K562 (cell line): ENCODE data around the gene MCFD2. TPM values are rescaled to one million over a fixed set of nuclear protein-coding genes. Genes with fewer than 3 reads are reported as not detected.
A peak's percentile ranks its signal among the peaks of the same experiment; 100 is the strongest.

ENCODE experiments used
- ATAC-seq: fragments of 200-7000 bp; cut with Tn5 transposase; 3 replicates; pipeline ENCODE4 v1.9.1; 2020; ENCODE audit warnings: moderate library complexity
- BruUV-seq: library from RNA; stranded (reverse); fragments of 400-500 nt; replicated peaks from 2 replicates; lab custom pipeline; 2021; lab: Mats Ljungman, UMichigan
- CTCF ChIA-PET: fragments of 300-600 bp; formaldehyde crosslinking; extraction: SDS; loops from one replicate; lab custom pipeline; 2021; ENCODE audit warnings: low intra/inter-chr PET ratio; lab: Yijun Ruan, JAX
- POLR2A ChIA-PET: fragments of 300-600, 350-650 bp; sonication (Branson Sonifier 250); formaldehyde crosslinking; extraction: SDS; loops from one replicate; lab custom pipeline; 2021; ENCODE audit warnings: antibody characterized with exemption, inconsistent platforms; lab: Yijun Ruan, JAX
- DNase-seq, 4 experiments: peaks; one replicate each; pipeline versions ENCODE4 v3.0.0 to v3.0.0-alpha.2; 2011 to 2018; ENCODE audit warnings: low spot score in 3 of 4, mixed read lengths in 3 of 4; ENCODE audit errors: extremely low read depth in 1 of 4
- FAIRE-seq: peaks from 2 replicates; lab custom pipeline; 2011; peaks lifted over from hg19 to GRCh38; lab: Jason Lieb, UNC
- H2AFZ ChIP-seq: 2 replicates; pipeline ENCODE4 v1.6.0; 2011; ENCODE audit warnings: low read depth, low read length, control low read depth, inconsistent platforms
- H3K27ac ChIP-seq: fragments of 200-600 bp; 3 replicates; pipeline ENCODE4 v1.8.0; 2011; ENCODE audit warnings: low read depth, mild to moderate bottlenecking, control low read depth, inconsistent platforms, low read length, moderate library complexity, mixed read lengths; ENCODE audit errors: extremely low read depth
- H3K27me3 ChIP-seq, 2 experiments: fragments of 300-600 bp in 1 of 2; 2 replicates in 1 of 2; 3 replicates in 1 of 2; pipeline versions ENCODE4 v1.6.0 to v1.8.0; 2011; ENCODE audit warnings: inconsistent platforms in 2 of 2, low read length in 2 of 2, mild to moderate bottlenecking in 1 of 2, mixed read lengths in 1 of 2, moderate library complexity in 1 of 2; ENCODE audit not compliant: control insufficient read depth in 2 of 2, insufficient read depth in 2 of 2
- H3K36me3 ChIP-seq: fragments of 300-600 bp; 3 replicates; pipeline ENCODE4 v1.8.0; 2011; ENCODE audit warnings: mild to moderate bottlenecking, low read length, inconsistent platforms; ENCODE audit not compliant: control insufficient read depth, insufficient read depth
- H3K4me1 ChIP-seq, 2 experiments: fragments of 200-600 bp in 1 of 2; replicated peaks in 1 of 2; 2 replicates in 1 of 2; 3 replicates in 1 of 2; pipeline versions ENCODE4 v1.5.1 to v1.8.0; 2011; ENCODE audit warnings: inconsistent platforms in 2 of 2, low read length in 2 of 2, mild to moderate bottlenecking in 1 of 2, mixed read lengths in 1 of 2, moderate library complexity in 1 of 2; ENCODE audit not compliant: control insufficient read depth in 2 of 2, insufficient read depth in 2 of 2
- H3K4me2 ChIP-seq: 2 replicates; pipeline ENCODE4 v1.6.1; 2011; ENCODE audit warnings: low read length, control low read depth, inconsistent platforms, mixed read lengths; ENCODE audit not compliant: insufficient read depth
- H3K4me3 ChIP-seq: fragments of 200-600 bp; sonication (generic), shearing (Covaris generic); 2 replicates; pipeline ENCODE4 v1.5.1; 2016; ENCODE audit warnings: control low read depth, inconsistent platforms
- H3K79me2 ChIP-seq: fragments of 200-600 bp; 3 replicates; pipeline ENCODE4 v1.8.0; 2011; ENCODE audit warnings: low read length, inconsistent platforms; ENCODE audit not compliant: control insufficient read depth, insufficient read depth
- H3K9ac ChIP-seq, 2 experiments: 2 replicates each; pipeline versions ENCODE4 v1.6.0 to v1.6.1; 2011; ENCODE audit warnings: low read depth in 2 of 2, low read length in 2 of 2, control low read depth in 1 of 2, inconsistent platforms in 1 of 2, mild to moderate bottlenecking in 1 of 2, mixed read lengths in 1 of 2; ENCODE audit not compliant: insufficient read depth in 1 of 2
- H3K9me1 ChIP-seq: one replicate; pipeline ENCODE4 v1.6.0; 2011; ENCODE audit warnings: inconsistent platforms, mild to moderate bottlenecking, low read length, moderate library complexity; ENCODE audit not compliant: control insufficient read depth, insufficient read depth
- H3K9me3 ChIP-seq: replicated peaks from 2 replicates; pipeline ENCODE4 v1.5.1; 2011; ENCODE audit warnings: low read depth, low read length, inconsistent platforms; ENCODE audit not compliant: control insufficient read depth, insufficient read depth
- H4K20me1 ChIP-seq: replicated peaks from 2 replicates; pipeline ENCODE4 v1.6.1; 2011; ENCODE audit warnings: low read length, inconsistent platforms, mixed read lengths; ENCODE audit not compliant: control insufficient read depth, insufficient read depth
- BCLAF1 ChIP-seq, 2 experiments: fragments of 450-650 bp in 1 of 2; IDR thresholded peaks; 2 replicates each; pipeline ENCODE4 v1.6.1; 2011 to 2017; ENCODE audit warnings: low read depth in 2 of 2, antibody characterized with exemption in 1 of 2, borderline replicate concordance in 1 of 2, low read length in 1 of 2, mild to moderate bottlenecking in 1 of 2, mixed read lengths in 1 of 2; ENCODE audit not compliant: control insufficient read depth in 1 of 2
- FOXA1 ChIP-seq: fragments of 450-650 bp; IDR thresholded peaks from 2 replicates; pipeline ENCODE4 v1.6.1; 2016; ENCODE audit warnings: mild to moderate bottlenecking, borderline replicate concordance
- HMG20B ChIP-seq: fragments of 250-450 bp; sonication (Bioruptor Pico); IDR thresholded peaks from 2 replicates; pipeline ENCODE4 v1.5.0; 2021; ENCODE audit warnings: mild to moderate bottlenecking
- KAT8 ChIP-seq: fragments of 450-650 bp; IDR thresholded peaks from 2 replicates; pipeline ENCODE4 v1.6.1; 2016; ENCODE audit warnings: low read depth, mild to moderate bottlenecking
- KDM2B ChIP-seq: fragments of 250-450 bp; sonication (Bioruptor Pico); IDR thresholded peaks from 2 replicates; pipeline ENCODE4 v1.8.0; 2021; ENCODE audit warnings: mild to moderate bottlenecking, moderate library complexity
- MCM7 ChIP-seq, 2 experiments: fragments of 450-650 bp; IDR thresholded peaks; 2 replicates each; pipeline ENCODE4 v1.6.1; 2016 to 2018
- MECOM ChIP-seq: fragments of 250-450 bp; sonication (Bioruptor Pico); IDR thresholded peaks from 2 replicates; pipeline ENCODE4 v1.8.0; 2022; ENCODE audit warnings: inconsistent platforms
- MTA1 ChIP-seq: fragments of 450-650 bp; IDR thresholded peaks from 2 replicates; pipeline ENCODE4 v1.6.1; 2017; ENCODE audit warnings: borderline replicate concordance
- NELFE ChIP-seq: IDR thresholded peaks from 2 replicates; pipeline ENCODE4 v1.6.1; 2011; ENCODE audit warnings: mild to moderate bottlenecking; ENCODE audit not compliant: insufficient read depth, insufficient read length
- NEUROD1 ChIP-seq: fragments of 150-350 bp; IDR thresholded peaks from 2 replicates; pipeline ENCODE4 v1.6.1; 2014; ENCODE audit warnings: borderline replicate concordance, low read length, low read depth; ENCODE audit not compliant: partially characterized antibody
- NFIC ChIP-seq: fragments of 450-650 bp; IDR thresholded peaks from 2 replicates; pipeline ENCODE4 v1.6.1; 2017; ENCODE audit warnings: mild to moderate bottlenecking, inconsistent platforms
- POLR2G ChIP-seq: fragments of 200-400 bp; formaldehyde crosslinking; IDR thresholded peaks from 2 replicates; pipeline ENCODE4 v1.6.1; 2017; ENCODE audit warnings: low read depth, mild to moderate bottlenecking, antibody characterized with exemption, low read length, moderate library complexity
- RERE ChIP-seq: sonication (generic); formaldehyde crosslinking; IDR thresholded peaks from 2 replicates; pipeline ENCODE4 v1.8.0; 2023; ENCODE audit warnings: missing genetic modification reagents, mild to moderate bottlenecking, borderline replicate concordance
- SMARCB1 ChIP-seq: IDR thresholded peaks from 2 replicates; pipeline ENCODE4 v1.6.1; 2011; ENCODE audit warnings: improper control_type of control experiment, low read depth; ENCODE audit not compliant: insufficient read length
- TSC22D4 ChIP-seq: fragments of 450-650 bp; IDR thresholded peaks from 2 replicates; pipeline ENCODE4 v1.6.1; 2016; ENCODE audit warnings: missing genetic modification characterization, missing biosample characterization, control low read depth
- in situ Hi-C: fragments of 300-500 bp; cut with MboI; formaldehyde crosslinking; loops from 4 replicates; pipeline ENCODE4 v1.15.0; 2018; ENCODE audit warnings: inconsistent platforms, mixed read lengths
- intact Hi-C: fragments of 100-400 bp; cut with micrococcal nuclease; formaldehyde crosslinking; loops from 2 replicates; pipeline ENCODE4 v1.14.2; 2022
- polyA plus RNA-seq, 8 experiments: library from polyadenylated mRNA; depleted of rRNA in 4 of 8; stranded (reverse) in 5 of 8; unstranded in 3 of 8; fragments of >200 nt; fragmentation: Nextera tagmentation in 2 of 8; fragmentation: Illumina TruSeq in 1 of 8; extraction: Ambion mirVana in 2 of 8; extraction: Trizol in 1 of 8; gene quantifications; 2 replicates each; pipeline versions ENCODE4 v1.2.1 to v1.2.3, GENCODE V29; 2011 to 2014; ENCODE audit warnings: inconsistent platforms in 1 of 8, missing spikeins in 1 of 8
- total RNA-seq, 7 experiments: library from RNA; depleted of rRNA in 6 of 7; stranded (reverse); fragments of >200 nt in 6 of 7; fragmentation: Illumina TruSeq in 2 of 7; extraction: Trizol in 2 of 7; gene quantifications; 2 replicates each; pipeline versions ENCODE4 v1.2.1 to v1.2.3, GENCODE V29; 2011 to 2021; ENCODE audit warnings: low replicate concordance in 1 of 7

MCFD2 gene
- total and polyA plus RNA-seq, 9 of the 15 experiments (the other 6 are each of a cell fraction or from before 2014, with no cell fraction given), result 78.6 to 237 (median 123) TPM

- CTCF ChIA-PET, result no interaction called here
- no peak overlapping the region for H3K9ac ChIP-seq
- no TSS peak for BruUV-seq
- H3K36me3 ChIP-seq, result peaks cover 25% of the 10 kb centered on the region
- no peak overlapping the region; the same call in 2 of the 3 replicates for H3K27ac ChIP-seq
- no peak overlapping the region for H3K4me2 ChIP-seq
- no peaks in the 10 kb centered on the region for H4K20me1 ChIP-seq
- H3K79me2 ChIP-seq, result no peaks in the 10 kb centered on the region
- H2AFZ ChIP-seq, result no peak overlapping the region
- peaks cover 10 to 23% of the 10 kb centered on the region in 2 experiments; a peak in 4 of 5 replicates for H3K4me1 ChIP-seq
- POLR2A ChIA-PET, result no interaction called here
- TF ChIP-seq MTA1 (no peak), FOXA1 (no peak), MECOM (CRISPR knock-in tag) (no peak), POLR2G (no peak; the same call in 1 of the 2 replicates), RERE (CRISPR knock-in tag) (no peak), NELFE (no peak), SMARCB1 (no peak), NFIC (no peak), BCLAF1 (IDR thresholded peaks at IDR 0.05; ENCODE audit: borderline replicate concordance in 1 of 2, control insufficient read depth in 1 of 2, low read depth in 2 of 2, low read length in 1 of 2) (no peak), TSC22D4 (tag) (no peak), MCM7 (IDR thresholded peaks at IDR 0.05) (no peak), KAT8 (no peak), NEUROD1 (no peak), KDM2B (CRISPR knock-in tag) (no peak), HMG20B (no peak)
- no peaks in the 10 kb centered on the region for H3K27me3 ChIP-seq
- DNase-seq, result no peak
- intact Hi-C loops, result no loop called here
- H3K9me3 ChIP-seq, result no peaks in the 10 kb centered on the region
- FAIRE-seq, result no peak
- in situ Hi-C loops, result no loop called here
- ATAC-seq, result peak; percentile 54
- no peaks in the 10 kb centered on the region for H3K9me1 ChIP-seq
- H3K4me3 ChIP-seq, result no peak overlapping the region
Observed at GRCh38 chr2:46902465-46902864, 13.1 kb downstream of the MCFD2 start.
